Caco-2 (cell line): ENCODE results near the gene DNAJC8. TPM values are rescaled to one million over a fixed set of nuclear protein-coding genes. Genes with fewer than 3 reads are reported as not detected.

Experiments
- BruUV-seq: library from RNA; stranded (reverse); fragments of 400-500 nt; replicated peaks from 2 replicates; lab custom pipeline; 2021; lab: Mats Ljungman, UMichigan
- CTCF ChIA-PET: fragments of 300-600 bp; sonication (Branson Sonifier 250); formaldehyde crosslinking; loops from one replicate; lab custom pipeline; 2022; ENCODE audit warnings: antibody characterized with exemption; lab: Charles Lee
- POLR2A ChIA-PET: fragments of 300-600 bp; sonication (Branson Sonifier 250); formaldehyde crosslinking; loops from one replicate; lab custom pipeline; 2022; ENCODE audit warnings: antibody characterized with exemption; lab: Charles Lee
- DNase-seq, 2 experiments: peaks; one replicate each; pipeline versions ENCODE4 v3.0.0 to v3.0.0-alpha.2; 2020 to 2022
- H3K27me3 ChIP-seq: replicated peaks from 2 replicates; pipeline ENCODE4 v1.6.0; 2011; ENCODE audit warnings: low read length; ENCODE audit not compliant: control insufficient read depth, insufficient read depth
- H3K36me3 ChIP-seq: 2 replicates; pipeline ENCODE4 v1.5.1; 2011; ENCODE audit warnings: low read length; ENCODE audit not compliant: control insufficient read depth, insufficient read depth
- H3K4me1 ChIP-seq: fragments of 250-450 bp; sonication (Bioruptor Pico); 2 replicates; pipeline ENCODE4 v1.5.1; 2020; ENCODE audit warnings: mild to moderate bottlenecking
- H3K4me3 ChIP-seq: 2 replicates; pipeline ENCODE4 v1.5.1; 2011; ENCODE audit warnings: low read depth, mild to moderate bottlenecking, control low read depth, low read length
- H3K9me3 ChIP-seq: fragments of 250-450 bp; sonication (Bioruptor Pico); 2 replicates; pipeline ENCODE4 v1.5.1; 2020; ENCODE audit warnings: mild to moderate bottlenecking, moderate library complexity
- H3K27ac Mint-ChIP-seq: one replicate; pipeline ENCODE4 v1.8.0; 2022; ENCODE audit warnings: mixed read lengths; ENCODE audit not compliant: unreplicated experiment
- H3K27me3 Mint-ChIP-seq: one replicate; pipeline ENCODE4 v1.8.0; 2022; ENCODE audit warnings: mixed read lengths; ENCODE audit not compliant: insufficient read depth, unreplicated experiment
- H3K36me3 Mint-ChIP-seq: one replicate; pipeline ENCODE4 v1.8.0; 2022; ENCODE audit warnings: mild to moderate bottlenecking, mixed read lengths; ENCODE audit not compliant: insufficient read depth, unreplicated experiment
- H3K4me1 Mint-ChIP-seq: one replicate; pipeline ENCODE4 v1.8.0; 2022; ENCODE audit warnings: low read depth, mixed read lengths; ENCODE audit not compliant: unreplicated experiment
- H3K4me3 Mint-ChIP-seq: one replicate; pipeline ENCODE4 v1.8.0; 2022; ENCODE audit warnings: mild to moderate bottlenecking, moderate library complexity, mixed read lengths; ENCODE audit not compliant: unreplicated experiment
- H3K9me3 Mint-ChIP-seq: one replicate; pipeline ENCODE4 v1.8.0; 2022; ENCODE audit warnings: mixed read lengths; ENCODE audit not compliant: unreplicated experiment
- intact Hi-C: fragments of 100-400 bp; cut with micrococcal nuclease; formaldehyde crosslinking; loops from one replicate; pipeline ENCODE4 v1.10.0; 2022; ENCODE audit not compliant: unreplicated experiment
- total RNA-seq: library from RNA; stranded (reverse); gene quantifications from 2 replicates; pipeline ENCODE4 v1.2.3, GENCODE V29; 2022
- TF ChIP-seq, protein P1 (sequence below), 2 experiments: fragments of 200-600 bp in 1 of 2; IDR thresholded peaks; 1 replicate in 1 of 2; 2 replicates in 1 of 2; pipeline versions ENCODE4 v1.5.1 to v1.8.0; 2011 to 2022; ENCODE audit warnings: antibody characterized with exemption in 1 of 2, control low read depth in 1 of 2, inconsistent platforms in 1 of 2, low read depth in 1 of 2, low read length in 1 of 2, mild to moderate bottlenecking in 1 of 2, moderate library complexity in 1 of 2; ENCODE audit not compliant: insufficient read depth in 1 of 2, severe bottlenecking in 1 of 2, unreplicated experiment in 1 of 2

Gene DNAJC8
- total RNA-seq, 1 experiment from 2014 or later = 69.4 TPM

DNA sequence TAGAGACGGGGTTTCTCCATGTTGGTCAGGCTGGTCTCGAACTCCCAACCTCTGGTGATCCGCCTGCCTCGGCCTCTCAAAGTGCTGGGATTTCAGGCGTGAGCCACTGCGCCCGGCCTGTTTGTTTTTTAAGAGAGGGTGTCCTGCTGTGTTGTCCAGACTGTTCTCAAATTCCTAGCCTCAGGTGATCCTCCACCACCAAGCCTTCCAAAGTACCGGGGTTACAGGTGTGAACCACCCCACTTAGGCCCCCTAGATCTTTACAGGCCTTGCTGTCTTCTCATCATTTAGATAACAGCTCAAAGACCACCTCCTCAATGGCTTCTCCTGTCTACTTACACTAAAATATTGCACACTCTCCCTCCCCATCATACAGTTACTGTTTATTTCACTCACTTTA lies 32.7 kb upstream of the DNAJC8 start:
- Histone ChIP-seq H3K9me3 (no peaks in the 10 kb centered on the region), H3K4me1 (no peaks in the 10 kb centered on the region), H3K36me3 (no peaks in the 10 kb centered on the region), H3K4me3 (no peak overlapping the region), H3K27me3 (no peaks in the 10 kb centered on the region)
- Mint-ChIP-seq H3K36me3 (peaks cover 29% of the 10 kb centered on the region), H3K27me3 (no peaks in the 10 kb centered on the region), H3K4me3 (no peak overlapping the region), H3K27ac (no peak overlapping the region), H3K4me1 (no peaks in the 10 kb centered on the region), H3K9me3 (no peaks in the 10 kb centered on the region)
- no TSS peak for BruUV-seq
- ChIA-PET POLR2A (interaction anchor here (0.8 kb wide), 1 partner anchor 30 kb away, joined by 8 read pairs; the partner anchor contains the start of gene ATP5IF1), CTCF (no interaction called here)
- intact Hi-C loops = no loop called here
- no peak for DNase-seq
- TF ChIP-seq, protein P1, sequence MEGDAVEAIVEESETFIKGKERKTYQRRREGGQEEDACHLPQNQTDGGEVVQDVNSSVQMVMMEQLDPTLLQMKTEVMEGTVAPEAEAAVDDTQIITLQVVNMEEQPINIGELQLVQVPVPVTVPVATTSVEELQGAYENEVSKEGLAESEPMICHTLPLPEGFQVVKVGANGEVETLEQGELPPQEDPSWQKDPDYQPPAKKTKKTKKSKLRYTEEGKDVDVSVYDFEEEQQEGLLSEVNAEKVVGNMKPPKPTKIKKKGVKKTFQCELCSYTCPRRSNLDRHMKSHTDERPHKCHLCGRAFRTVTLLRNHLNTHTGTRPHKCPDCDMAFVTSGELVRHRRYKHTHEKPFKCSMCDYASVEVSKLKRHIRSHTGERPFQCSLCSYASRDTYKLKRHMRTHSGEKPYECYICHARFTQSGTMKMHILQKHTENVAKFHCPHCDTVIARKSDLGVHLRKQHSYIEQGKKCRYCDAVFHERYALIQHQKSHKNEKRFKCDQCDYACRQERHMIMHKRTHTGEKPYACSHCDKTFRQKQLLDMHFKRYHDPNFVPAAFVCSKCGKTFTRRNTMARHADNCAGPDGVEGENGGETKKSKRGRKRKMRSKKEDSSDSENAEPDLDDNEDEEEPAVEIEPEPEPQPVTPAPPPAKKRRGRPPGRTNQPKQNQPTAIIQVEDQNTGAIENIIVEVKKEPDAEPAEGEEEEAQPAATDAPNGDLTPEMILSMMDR (IDR thresholded peaks at IDR 0.05; ENCODE audit: insufficient read depth in 1 of 2, low read depth in 1 of 2, low read length in 1 of 2, severe bottlenecking in 1 of 2, unreplicated experiment in 1 of 2) = no peak

DNA sequence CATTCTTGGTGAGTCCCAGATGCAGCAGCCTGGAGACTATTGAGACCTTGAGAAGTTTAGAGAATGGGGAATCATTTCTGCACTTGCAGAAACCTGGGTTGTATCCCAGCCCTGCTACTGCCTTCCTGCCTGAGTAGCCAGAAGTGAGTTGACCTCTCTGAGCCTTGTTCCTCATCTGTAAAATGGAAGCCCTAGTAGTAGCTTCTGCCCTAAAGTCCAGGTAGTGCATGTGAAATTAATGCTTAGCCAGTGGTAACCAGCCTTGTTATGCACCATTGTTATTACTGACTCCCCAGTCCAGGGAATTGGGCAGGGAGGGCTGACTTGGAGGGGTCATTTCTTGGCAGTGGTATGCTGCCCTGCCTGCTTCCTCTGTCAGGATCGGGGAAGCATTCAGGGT lies 32.1 kb upstream of the DNAJC8 start:
- H3K9me3 ChIP-seq = no peaks in the 10 kb centered on the region
- ChIA-PET POLR2A (no interaction called here), CTCF (no interaction called here)
- intact Hi-C loops = no loop called here
- no peak overlapping the region for H3K4me3 Mint-ChIP-seq
- H3K9me3 Mint-ChIP-seq = no peaks in the 10 kb centered on the region
- H3K4me3 ChIP-seq = no peak overlapping the region
- H3K4me1 ChIP-seq = no peaks in the 10 kb centered on the region
- H3K4me1 Mint-ChIP-seq = no peaks in the 10 kb centered on the region
- TF ChIP-seq, protein P1 (IDR thresholded peaks at IDR 0.05; ENCODE audit: insufficient read depth in 1 of 2, low read depth in 1 of 2, low read length in 1 of 2, severe bottlenecking in 1 of 2, unreplicated experiment in 1 of 2) = no peak
- no TSS peak for BruUV-seq
- peaks cover 26% of the 10 kb centered on the region for H3K36me3 Mint-ChIP-seq
- H3K27me3 ChIP-seq = no peaks in the 10 kb centered on the region
- H3K27me3 Mint-ChIP-seq = no peaks in the 10 kb centered on the region
- no peak for DNase-seq
- H3K36me3 ChIP-seq = no peaks in the 10 kb centered on the region
- no peak overlapping the region for H3K27ac Mint-ChIP-seq

DNA sequence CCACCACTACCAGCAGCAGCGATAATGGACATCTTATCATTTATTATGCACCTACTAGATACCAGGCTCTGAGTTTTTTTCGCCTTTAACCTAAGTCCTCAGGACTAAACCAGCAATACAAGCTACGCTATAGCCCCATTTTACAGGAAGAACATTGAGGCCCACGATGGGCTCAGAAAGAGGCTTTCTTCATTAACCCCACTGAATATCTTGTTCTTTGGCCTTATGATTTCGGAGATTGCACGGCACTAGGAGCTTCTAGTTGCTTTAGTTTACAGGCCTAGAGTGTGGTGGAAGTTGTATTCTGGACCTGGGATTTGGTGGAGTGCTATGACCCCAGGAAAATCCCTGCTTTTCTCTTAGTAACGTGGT lies 28.0 kb upstream of the DNAJC8 start:
- no peaks in the 10 kb centered on the region for H3K36me3 ChIP-seq

More for the DNA sequence above, 28.0 kb upstream of the DNAJC8 start:
- CTCF ChIA-PET = interaction anchor here (2.4 kb wide), 1 partner anchor 12 kb away, joined by 13 read pairs; no protein-coding TSS in a partner anchor
- Histone ChIP-seq H3K9me3 (no peaks in the 10 kb centered on the region), H3K27me3 (no peaks in the 10 kb centered on the region), H3K4me3 (peak overlapping the region; percentile 90), H3K4me1 (0 out of 2 replicates have a peak, but pooled peaks cover 4% of the 10 kb centered on the region)
- TF ChIP-seq, protein P1 (IDR thresholded peaks at IDR 0.05; ENCODE audit: insufficient read depth in 1 of 2, low read depth in 1 of 2, low read length in 1 of 2, severe bottlenecking in 1 of 2, unreplicated experiment in 1 of 2) = no peak
- Mint-ChIP-seq H3K27me3 (no peaks in the 10 kb centered on the region), H3K4me1 (peaks cover 13% of the 10 kb centered on the region), H3K27ac (peak overlapping the region; percentile 29), H3K9me3 (no peaks in the 10 kb centered on the region), H3K4me3 (peak overlapping the region; percentile 73), H3K36me3 (peaks cover 38% of the 10 kb centered on the region)
- intact Hi-C loops = no loop called here
- no peak for DNase-seq
- no TSS peak for BruUV-seq
- POLR2A ChIA-PET = interaction anchor here (0.5 to 1.4 kb wide), 3 partner anchors 11 to 158 kb away, joined by 3 to 7 read pairs (median 4); no protein-coding TSS in a partner anchor
